ENCODE results near the gene LPP. TPM values are rescaled to one million over a fixed set of nuclear protein-coding genes. Genes with fewer than 3 reads are reported as not detected.
A peak's percentile ranks its signal among the peaks of the same experiment; 100 is the strongest.

The LPP gene
- total and polyA plus RNA-seq, 2 of the 4 experiments (the other 2 are of a cell fraction), result 16.0 to 130 TPM

- no peaks in the 10 kb centered on the region for H3K4me1 ChIP-seq (ENCODE audit: control insufficient read depth, insufficient read depth, low read length)
- no peak overlapping the region for H3K27ac ChIP-seq (ENCODE audit: insufficient read depth, low read length)
- BruUV-seq (replicated peaks), result no TSS peak
- no peak overlapping the region for H3K23ac ChIP-seq (ENCODE audit: low read depth, low read length)
- H3K9me1 ChIP-seq (ENCODE audit: insufficient read depth, low read length), result peaks cover 5% of the 10 kb centered on the region
- no peak overlapping the region for H4K91ac ChIP-seq (ENCODE audit: insufficient read depth, low read depth, low read length)
- TF ChIP-seq POLR2A (IDR thresholded peaks at IDR 0.05; ENCODE audit: low read depth, low read length) (no peak), CTCF (conservative IDR thresholded peaks at IDR 0.05; ENCODE audit: low read depth, low read length) (peak; percentile 22; the same call in 1 of the 2 replicates), BHLHE40 (IDR thresholded peaks at IDR 0.05; ENCODE audit: low read depth, low read length) (no peak)
- H3K14ac ChIP-seq (replicated peaks; ENCODE audit: low read depth, low read length), result 0 out of 2 replicates have a peak overlapping the region, but pooled peaks have one; percentile 18
- H4K5ac ChIP-seq (ENCODE audit: low read depth, low read length), result no peak overlapping the region
- no peak overlapping the region for H2AK9ac ChIP-seq (replicated peaks; ENCODE audit: low read depth, low read length, poor library complexity)
- H3K27me3 ChIP-seq (ENCODE audit: control insufficient read depth, insufficient read depth, low read length), result no peaks in the 10 kb centered on the region
- no peak overlapping the region for H2AK5ac ChIP-seq (ENCODE audit: low read depth, low read length)
- H2BK5ac ChIP-seq (ENCODE audit: low read depth, low read length, poor library complexity, severe bottlenecking), result no peak overlapping the region
- no CpG with 5 or more reads among the region's 3 CpGs for WGBS, 2 experiments (ENCODE audit: extremely low coverage in 2 of 2, insufficient read length in 1 of 2)
- H2BK15ac ChIP-seq (ENCODE audit: low read depth, low read length), result no peak overlapping the region
- H3K56ac ChIP-seq (ENCODE audit: extremely low read depth, insufficient read depth, low read length), result no peak overlapping the region
- H3K36me3 ChIP-seq (ENCODE audit: control insufficient read depth, insufficient read depth, low read length), result peaks cover 2% of the 10 kb centered on the region; the same call in 1 of the 2 replicates
- intact Hi-C loops (cut with micrococcal nuclease) (no loop called here), in situ Hi-C loops (cut with MboI; ENCODE audit: low sequenced_read_pairs) (no loop called here), dilution Hi-C loops (cut with HindIII; ENCODE audit: low sequenced_read_pairs, unreplicated experiment) (no loop called here)
- H3K4ac ChIP-seq (ENCODE audit: low read depth, low read length), result no peak overlapping the region
- ChIA-PET POLR2A (ENCODE audit: unreplicated experiment) (no interaction called here), CTCF (no interaction called here)
- no peak overlapping the region for H4K8ac ChIP-seq (ENCODE audit: low read depth in 2 of 2, low read length in 2 of 2)
- H2AFZ ChIP-seq (replicated peaks; ENCODE audit: low read length, poor library complexity), result no peak overlapping the region
- H3K9me3 ChIP-seq (ENCODE audit: control insufficient read depth, insufficient read depth, low read length), result no peaks in the 10 kb centered on the region
- ATAC-seq (ENCODE audit: low read depth), result no peak
- no peak for DNase-seq
- H3K9ac ChIP-seq (ENCODE audit: low read depth, low read length), result no peak overlapping the region
- no peak overlapping the region for H3K18ac ChIP-seq (ENCODE audit: low read depth, low read length)
- H3K4me3 ChIP-seq (ENCODE audit: insufficient read depth, low read depth, low read length), result no peak overlapping the region
- no peak overlapping the region for H2BK120ac ChIP-seq (ENCODE audit: low read depth, low read length)
- no peak overlapping the region for H2BK20ac ChIP-seq (ENCODE audit: low read depth, low read length)
- no peak overlapping the region for H3K4me2 ChIP-seq (ENCODE audit: low read depth, low read length)
- peaks cover 14% of the 10 kb centered on the region; the same call in 1 of the 2 replicates for H4K20me1 ChIP-seq (ENCODE audit: insufficient read depth, low read length)
- peaks cover 29 to 53% of the 10 kb centered on the region in 2 experiments for H3K79me1 ChIP-seq (ENCODE audit: low read depth in 1 of 2, low read length in 2 of 2)
Observed at GRCh38 chr3:188664795-188665194, 510.8 kb downstream of the LPP start.
